A549 (cell line): ENCODE measurements around the gene STAT5B. TPM values are rescaled to one million over a fixed set of nuclear protein-coding genes. Genes with fewer than 3 reads are reported as not detected.
A peak's percentile ranks its signal among the peaks of the same experiment; 100 is the strongest.

ENCODE experiments used
- ATAC-seq, 2 experiments: fragments of 200-7000 bp in 1 of 2; fragments of >200 bp in 1 of 2; cut with Nextera tagmentation in 1 of 2; cut with Tn5 transposase in 1 of 2; 3 replicates each; pipeline versions ENCODE4 v1.8.0 to v1.9.1; 2018 to 2020; ENCODE audit warnings: mild to moderate bottlenecking in 1 of 2, moderate library complexity in 1 of 2
- CTCF ChIA-PET: fragments of 300-600 bp; sonication (Branson Sonifier 250); formaldehyde crosslinking; extraction: SDS; loops from one replicate; lab custom pipeline; 2021; ENCODE audit warnings: antibody characterized with exemption, inconsistent platforms; lab: Yijun Ruan, JAX
- POLR2A ChIA-PET: fragments of 350-600 bp; formaldehyde crosslinking; extraction: SDS; loops from one replicate; lab custom pipeline; 2021; ENCODE audit warnings: antibody characterized with exemption, inconsistent platforms; lab: Yijun Ruan, JAX
- DNase-seq, 2 experiments: peaks; one replicate each; pipeline versions ENCODE4 v3.0.0 to v3.0.0-alpha.2; 2011 to 2016; ENCODE audit warnings: low read depth in 1 of 2, low spot score in 1 of 2
- FAIRE-seq: peaks from 2 replicates; lab custom pipeline; 2011; peaks lifted over from hg19 to GRCh38; lab: Jason Lieb, UNC
- H3K27ac ChIP-seq, 2 experiments: fragments of >200 bp; sonication (Bioruptor Twin); formaldehyde crosslinking; 3 replicates each; pipeline ENCODE4 v1.5.1; 2016 to 2017
- H3K4me1 ChIP-seq: fragments of >200 bp; sonication (Bioruptor Twin); formaldehyde crosslinking; 3 replicates; pipeline ENCODE4 v1.6.1; 2016
- H3K4me2 ChIP-seq: fragments of >200 bp; sonication (Bioruptor Twin); formaldehyde crosslinking; 3 replicates; pipeline ENCODE4 v1.6.1; 2016
- H3K4me3 ChIP-seq: fragments of >200 bp; sonication (Bioruptor Twin); formaldehyde crosslinking; 3 replicates; pipeline ENCODE4 v1.5.1; 2016
- H3K9me3 ChIP-seq: fragments of >200 bp; sonication (Bioruptor Twin); formaldehyde crosslinking; 3 replicates; pipeline ENCODE4 v1.6.1; 2016
- BCL3 ChIP-seq: fragments of >200 bp; sonication (Bioruptor Twin); formaldehyde crosslinking; IDR thresholded peaks from 3 replicates; pipeline ENCODE4 v1.6.1; 2016
- BHLHE40 ChIP-seq: IDR thresholded peaks from 2 replicates; pipeline ENCODE4 v1.6.1; 2012; ENCODE audit warnings: low read depth, low read length, inconsistent platforms
- CHD2 ChIP-seq: fragments of 150-350 bp; IDR thresholded peaks from 2 replicates; pipeline ENCODE4 v1.6.1; 2014; ENCODE audit warnings: low read length; ENCODE audit not compliant: partially characterized antibody
- EHMT2 ChIP-seq: fragments of 200-600 bp; sonication (generic); IDR thresholded peaks from 2 replicates; pipeline ENCODE4 v1.6.1; 2016; ENCODE audit warnings: antibody characterized with exemption, low read depth, mild to moderate bottlenecking, moderate library complexity
- ESRRA ChIP-seq: fragments of 150-350 bp; IDR thresholded peaks from 2 replicates; pipeline ENCODE4 v1.6.1; 2014; ENCODE audit warnings: mild to moderate bottlenecking, low read length, borderline replicate concordance
- FOXS1 ChIP-seq: fragments of 250-450 bp; sonication (Bioruptor Pico); IDR thresholded peaks from 2 replicates; pipeline ENCODE4 v1.5.0; 2020; ENCODE audit warnings: mild to moderate bottlenecking, moderate library complexity
- HES2 ChIP-seq: fragments of >200 bp; sonication (Bioruptor Twin); formaldehyde crosslinking; IDR thresholded peaks from 2 replicates; pipeline ENCODE4 v1.6.1; 2016
- HOXA7 ChIP-seq: fragments of 250-450 bp; sonication (Bioruptor Pico); IDR thresholded peaks from 2 replicates; pipeline ENCODE4 v1.5.0; 2020; ENCODE audit warnings: mild to moderate bottlenecking, moderate library complexity
- KDM1A ChIP-seq: fragments of 200-600 bp; sonication (generic); IDR thresholded peaks from 2 replicates; pipeline ENCODE4 v1.6.1; 2016; ENCODE audit warnings: low read depth, mild to moderate bottlenecking
- MAFK ChIP-seq: fragments of 450-650 bp; IDR thresholded peaks from 2 replicates; pipeline ENCODE4 v1.6.1; 2014; ENCODE audit not compliant: partially characterized antibody
- PBX3 ChIP-seq: IDR thresholded peaks from 2 replicates; pipeline ENCODE4 v1.6.1; 2012
- POLR2AphosphoS2 ChIP-seq: conservative IDR thresholded peaks from 2 replicates; pipeline ENCODE4 v1.6.1; 2012; ENCODE audit warnings: low read length, improper control_type of control experiment, inconsistent platforms
- RAD21 ChIP-seq, 2 experiments: fragments of >200 bp in 1 of 2; sonication (Bioruptor Twin) in 1 of 2; formaldehyde crosslinking in 1 of 2; IDR thresholded peaks in 1 of 2; conservative IDR thresholded peaks in 1 of 2; 2 replicates in 1 of 2; 3 replicates in 1 of 2; pipeline ENCODE4 v1.6.1; 2012 to 2018; ENCODE audit warnings: inconsistent platforms in 1 of 2
- RFX5 ChIP-seq: fragments of 450-650 bp; IDR thresholded peaks from 2 replicates; pipeline ENCODE4 v1.7.1; 2014; ENCODE audit warnings: antibody characterized with exemption, mild to moderate bottlenecking, moderate library complexity
- USF2 ChIP-seq: fragments of 450-650 bp; IDR thresholded peaks from 2 replicates; pipeline ENCODE4 v1.6.1; 2014; ENCODE audit warnings: antibody characterized with exemption
- ZFP36 ChIP-seq: fragments of 450-650 bp; IDR thresholded peaks from 2 replicates; pipeline ENCODE4 v1.6.1; 2014; ENCODE audit warnings: borderline replicate concordance; ENCODE audit not compliant: partially characterized antibody
- WGBS: methylation state at CpG from one replicate; pipeline ENCODE4 v1.1.6; 2017; ENCODE audit errors: missing lambda C conversion rate; 5-methylcytosine and 5-hydroxymethylcytosine counted together
- polyA plus RNA-seq, 4 experiments: library from polyadenylated mRNA; depleted of rRNA in 3 of 4; stranded (reverse); fragments of >200 nt; fragmentation: RNase III in 1 of 4; extraction: RNeasy Plus Mini Kit Qiagen cat#74134 plus additional on column Dnase treatment in 1 of 4; gene quantifications; 2 replicates in 3 of 4; 3 replicates in 1 of 4; pipeline ENCODE4 v1.2.3, GENCODE V29; 2011 to 2017

The STAT5B gene
- polyA plus RNA-seq, 2 of the 4 experiments (the other 2 are of a cell fraction) = 31.2 to 37.6 TPM

- Histone ChIP-seq H3K27ac (no peak overlapping the region), H3K4me3 (no peak overlapping the region), H3K9me3 (no peaks in the 10 kb centered on the region), H3K4me1 (peaks cover 26% of the 10 kb centered on the region), H3K4me2 (no peak overlapping the region)
- FAIRE-seq (no peak), DNase-seq (no peak), ATAC-seq (no peak; a peak in 1 of 6 replicates)
- POLR2A ChIA-PET = no interaction called here
- WGBS = 96% methylated on average over 6 of the region's 6 CpGs
- CTCF ChIA-PET = interaction anchor here (0.6 to 3.0 kb wide), 7 partner anchors 9 to 110 kb away, joined by 3 to 14 read pairs (median 3); no protein-coding TSS in a partner anchor
- TF ChIP-seq POLR2AphosphoS2 (no peak), MAFK (no peak), RFX5 (no peak), HES2 (no peak), FOXS1 (CRISPR knock-in tag) (no peak), ESRRA (no peak), HOXA7 (no peak)
Measured at GRCh38 chr17:42202159-42202558, 74.0 kb downstream of the STAT5B start.

- no peak overlapping the region for H3K27ac ChIP-seq
- H3K4me2 ChIP-seq = peak overlapping the region; percentile 25; the same call in 1 of the 3 replicates
- DNase-seq (no peak), FAIRE-seq (no peak), ATAC-seq (no peak)
- H3K4me1 ChIP-seq = peaks cover 25% of the 10 kb centered on the region
- H3K9me3 ChIP-seq = no peaks in the 10 kb centered on the region
- ChIA-PET CTCF (interaction anchor here (0.6 to 3.0 kb wide), 9 partner anchors 8 to 111 kb away, joined by 3 to 14 read pairs (median 3); partner anchors contain the start of gene HCRT), POLR2A (no interaction called here)
- 85% methylated on average over 10 of the region's 10 CpGs for WGBS
- no peak overlapping the region for H3K4me3 ChIP-seq
- TF ChIP-seq POLR2AphosphoS2 = no peak
- no peak for TF ChIP-seq EHMT2
- TF ChIP-seq HOXA7 = no peak
- TF ChIP-seq CHD2 = no peak
- TF ChIP-seq ZFP36 = no peak
- no peak for TF ChIP-seq KDM1A
- TF ChIP-seq BHLHE40 = no peak
- TF ChIP-seq PBX3 = no peak
- TF ChIP-seq BCL3 = no peak
- no peak for TF ChIP-seq USF2
- TF ChIP-seq, all 56 proteins: peak for 0
Measured at GRCh38 chr17:42201458-42201772, 74.8 kb downstream of the STAT5B start.

- TF ChIP-seq RAD21 (conservative IDR thresholded peaks at IDR 0.05 in 1 of 2, IDR thresholded peaks at IDR 0.05 in 1 of 2) = no peak
- TF ChIP-seq, all 56 proteins: peak for 0
- 76% methylated on average over 14 of the region's 14 CpGs for WGBS
- ChIA-PET CTCF (interaction anchor here (0.7 to 3.0 kb wide), 9 partner anchors 8 to 317 kb away, joined by 3 to 14 read pairs (median 3); partner anchors contain the start of gene HCRT), POLR2A (no interaction called here)
- Histone ChIP-seq H3K4me1 (peaks cover 20% of the 10 kb centered on the region), H3K9me3 (no peaks in the 10 kb centered on the region), H3K4me3 (no peak overlapping the region), H3K4me2 (peak overlapping the region; percentile 25; the same call in 1 of the 3 replicates), H3K27ac (peak overlapping the region in 1 of 2 experiments; percentile 19; a peak in 1 of 6 replicates)
- FAIRE-seq (no peak), ATAC-seq (no peak; a peak in 1 of 6 replicates), DNase-seq (no peak)
Measured at GRCh38 chr17:42200706-42201457, 75.3 kb downstream of the STAT5B start.
